GM19468 (cell line): ENCODE data around the gene QPCT.

Source experiments
- ATAC-seq: cut with Tn5 transposase; IDR thresholded peaks from one replicate; pipeline ENCODE4 v1.9.1; 2021; ENCODE audit warnings: mild to moderate bottlenecking, moderate library complexity, moderate number of reproducible peaks; ENCODE audit not compliant: unreplicated experiment; ENCODE audit errors: extremely low read depth

The QPCT gene

GRCh38 chr2:37422816-37423215 lies 78.4 kb downstream of the QPCT start:
- no peak for ATAC-seq
